GM11168 (cell line): ENCODE results near the gene FAT2.
"Not testable (repeated sequence)": the region's sequence is repeated elsewhere in the genome, so short reads cannot be mapped to it uniquely, and the experiment has no call there.

Experiments
- in situ Hi-C: fragments of 300-500 bp; cut with MboI; formaldehyde crosslinking; loops from one replicate; pipeline ENCODE4 v1.12.0; 2022; ENCODE audit warnings: low sequenced_read_pairs; ENCODE audit not compliant: unreplicated experiment

Gene FAT2

GRCh38 chr5:151612689-151613427 is 21.7 kb upstream of the FAT2 start:
- in situ Hi-C loops: no loop called here

- in situ Hi-C loops: no loop called here
Observed at GRCh38 chr5:151611127-151611775, 20.1 kb upstream of the FAT2 start.

GRCh38 chr5:151608522-151608921 is 17.4 kb upstream of the FAT2 start:
- in situ Hi-C loops: no loop called here

GRCh38 chr5:151607304-151607703 is 16.2 kb upstream of the FAT2 start:
- in situ Hi-C loops: no loop called here

GRCh38 chr5:151605559-151605958 is 14.4 kb upstream of the FAT2 start:
- in situ Hi-C loops: no loop called here

- in situ Hi-C loops: no loop called here
Observed at GRCh38 chr5:151602806-151603205, 11.7 kb upstream of the FAT2 start.

- in situ Hi-C loops: no loop called here
Observed at GRCh38 chr5:151601391-151601790, 10.3 kb upstream of the FAT2 start.

GRCh38 chr5:151600069-151600665 is 9.0 kb upstream of the FAT2 start:
- in situ Hi-C loops: no loop called here

GRCh38 chr5:151598984-151599383 is 7.9 kb upstream of the FAT2 start:
- in situ Hi-C loops: no loop called here

GRCh38 chr5:151598549-151598948 is 7.4 kb upstream of the FAT2 start:
- in situ Hi-C loops: no loop called here

GRCh38 chr5:151597749-151598148 is 6.6 kb upstream of the FAT2 start:
- in situ Hi-C loops: no loop called here

- in situ Hi-C loops: no loop called here
Observed at GRCh38 chr5:151596828-151597539, 5.9 kb upstream of the FAT2 start.

- in situ Hi-C loops: no loop called here
Observed at GRCh38 chr5:151595411-151595826, 4.3 kb upstream of the FAT2 start.

- in situ Hi-C loops: no loop called here
Observed at GRCh38 chr5:151592855-151593408, 1.8 kb upstream of the FAT2 start.

- in situ Hi-C loops: no loop called here
Observed at GRCh38 chr5:151589878-151590570, 1.1 kb downstream of the FAT2 start.

GRCh38 chr5:151587796-151588555 is 3.2 kb downstream of the FAT2 start:
- in situ Hi-C loops: no loop called here

GRCh38 chr5:151585970-151586369 is 5.2 kb downstream of the FAT2 start:
- in situ Hi-C loops: no loop called here

- in situ Hi-C loops: not testable (repeated sequence)
Observed at GRCh38 chr5:151585344-151585743, 5.8 kb downstream of the FAT2 start.
